GM12892 (cell line): ENCODE measurements around the gene HOXB9.
A peak's percentile ranks its signal among the peaks of the same experiment; 100 is the strongest.

ENCODE experiments used
- DNase-seq: peaks from one replicate; pipeline ENCODE4 v3.0.0; 2011; ENCODE audit not compliant: insufficient read length
- FAIRE-seq: peaks from 2 replicates; lab custom pipeline; 2011; peaks lifted over from hg19 to GRCh38; lab: Jason Lieb, UNC
- POLR2A ChIP-seq: IDR thresholded peaks from 2 replicates; pipeline ENCODE4 v1.6.1; 2011; ENCODE audit warnings: low read depth, low read length, control low read depth
- POLR2AphosphoS5 ChIP-seq: IDR thresholded peaks from 2 replicates; pipeline ENCODE4 v1.6.1; 2011; ENCODE audit warnings: low read depth, low read length, control low read depth
- TAF1 ChIP-seq: IDR thresholded peaks from 2 replicates; pipeline ENCODE4 v1.6.1; 2011; ENCODE audit warnings: low read depth, mild to moderate bottlenecking, control low read depth, low read length, borderline replicate concordance

The HOXB9 gene

DNA sequence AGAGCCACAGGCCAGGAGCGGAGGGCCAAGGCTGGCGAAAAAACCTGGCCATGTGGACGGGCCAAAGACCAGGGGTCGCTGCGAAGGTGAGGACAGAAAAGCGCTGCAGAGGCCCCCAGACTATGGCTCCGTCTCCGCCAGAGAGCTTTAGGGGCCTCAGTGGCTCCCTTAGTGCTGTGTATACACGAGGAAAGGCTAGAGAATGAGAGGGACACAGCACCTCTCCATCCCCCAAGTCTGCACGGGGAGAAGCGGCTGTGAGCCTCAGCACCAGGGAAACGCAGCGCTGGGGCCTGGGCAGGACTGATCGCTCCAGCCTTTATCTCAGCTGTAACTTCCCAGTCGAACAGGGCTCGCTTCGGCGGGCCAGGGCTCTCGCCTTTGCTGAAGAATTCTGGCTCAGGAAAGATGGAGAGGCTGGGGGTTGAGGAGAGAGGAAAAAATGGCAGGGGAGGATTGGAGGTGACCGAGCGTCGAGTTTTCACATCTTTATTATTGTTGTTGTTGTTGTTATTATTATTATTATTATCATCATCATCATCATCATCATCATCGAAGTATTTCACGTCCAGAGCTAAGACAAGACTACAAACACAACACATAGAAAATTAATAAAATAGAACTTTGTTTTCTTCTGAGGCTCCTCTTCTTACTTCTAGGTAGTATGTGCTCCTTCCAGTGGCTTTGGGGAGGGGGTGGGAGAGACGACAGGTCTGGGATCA lies 30.7 kb downstream of the HOXB9 start:
- TF ChIP-seq TAF1 (no peak), POLR2AphosphoS5 (no peak), POLR2A (no peak)
- no peak for DNase-seq
- FAIRE-seq, result no peak

DNA sequence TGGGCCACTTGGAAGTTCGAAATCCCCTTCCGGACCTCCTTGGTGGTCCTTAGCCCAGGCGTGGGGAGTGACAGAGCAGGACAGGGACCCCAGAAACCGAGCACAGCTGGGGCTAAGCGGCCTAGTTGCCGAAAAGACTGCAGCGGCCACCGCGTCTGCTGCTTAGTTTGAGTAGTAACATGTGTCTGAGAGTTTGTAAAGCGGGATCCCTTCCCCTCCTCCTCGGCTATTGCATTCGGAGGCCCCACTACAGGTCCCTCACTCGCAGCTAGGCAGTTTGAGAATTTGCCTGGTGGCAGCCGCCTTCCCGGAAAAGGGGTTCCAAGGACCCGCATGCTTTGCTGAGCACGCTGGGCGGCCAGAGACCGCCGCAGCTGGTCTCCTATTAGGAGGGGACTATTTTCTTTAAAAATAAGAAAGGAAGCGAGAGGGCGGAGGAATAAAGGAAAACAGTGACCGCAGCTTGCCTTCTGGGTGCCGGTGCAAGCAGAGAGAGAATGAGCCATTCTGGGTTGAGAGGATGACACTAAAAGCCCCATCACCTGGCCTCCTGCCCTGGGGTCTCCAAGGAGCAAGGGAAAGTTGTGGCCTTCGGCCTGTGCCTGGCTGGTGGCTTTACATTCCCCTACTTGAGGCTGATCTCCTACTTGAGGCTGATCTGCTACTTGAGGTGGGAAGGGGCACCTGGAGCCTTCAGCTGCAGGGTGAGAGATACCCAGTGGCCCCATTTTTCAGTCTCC lies 31.4 kb downstream of the HOXB9 start:
- no peak for TF ChIP-seq TAF1
- no peak for TF ChIP-seq POLR2AphosphoS5
- TF ChIP-seq POLR2A, result no peak
- DNase-seq, result no peak
- no peak for FAIRE-seq

DNA sequence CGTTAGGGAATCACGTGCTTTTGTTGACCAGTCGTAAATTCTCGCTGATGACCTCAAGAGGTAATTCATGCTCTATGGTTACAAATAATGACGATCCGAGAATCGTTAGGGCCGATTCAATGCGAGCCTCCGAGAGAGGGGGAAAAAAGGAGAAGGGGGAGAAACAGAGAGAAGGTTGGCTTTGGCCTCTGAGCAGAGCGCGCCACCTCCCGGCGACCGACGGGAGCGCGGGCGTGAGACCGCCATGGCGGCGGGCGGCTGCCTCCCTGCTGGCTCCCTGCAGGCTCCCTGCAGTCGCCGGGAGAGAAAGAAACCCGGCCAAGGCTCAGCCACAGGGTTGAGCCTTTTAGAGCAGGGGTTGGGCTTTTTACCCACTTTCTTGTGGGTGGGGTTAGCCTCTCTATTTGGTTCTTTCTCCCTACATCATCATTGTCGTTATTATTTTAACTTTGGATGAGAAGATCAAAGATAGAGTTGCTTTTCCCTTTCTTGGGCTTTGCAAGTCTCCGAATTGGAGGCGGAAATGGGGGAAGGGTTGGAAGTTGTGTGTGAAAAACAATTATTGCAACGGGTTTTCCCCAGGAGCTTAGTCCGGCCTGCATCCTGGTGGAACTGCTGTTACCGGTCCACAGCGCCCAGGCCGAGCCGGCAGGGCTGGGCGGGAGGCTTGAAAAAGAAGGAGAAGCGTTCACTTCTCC lies 32.2 kb downstream of the HOXB9 start:
- DNase-seq (peak; percentile 91), FAIRE-seq (peak; percentile 88)
- TF ChIP-seq POLR2A (no peak), TAF1 (no peak), POLR2AphosphoS5 (no peak)

DNA sequence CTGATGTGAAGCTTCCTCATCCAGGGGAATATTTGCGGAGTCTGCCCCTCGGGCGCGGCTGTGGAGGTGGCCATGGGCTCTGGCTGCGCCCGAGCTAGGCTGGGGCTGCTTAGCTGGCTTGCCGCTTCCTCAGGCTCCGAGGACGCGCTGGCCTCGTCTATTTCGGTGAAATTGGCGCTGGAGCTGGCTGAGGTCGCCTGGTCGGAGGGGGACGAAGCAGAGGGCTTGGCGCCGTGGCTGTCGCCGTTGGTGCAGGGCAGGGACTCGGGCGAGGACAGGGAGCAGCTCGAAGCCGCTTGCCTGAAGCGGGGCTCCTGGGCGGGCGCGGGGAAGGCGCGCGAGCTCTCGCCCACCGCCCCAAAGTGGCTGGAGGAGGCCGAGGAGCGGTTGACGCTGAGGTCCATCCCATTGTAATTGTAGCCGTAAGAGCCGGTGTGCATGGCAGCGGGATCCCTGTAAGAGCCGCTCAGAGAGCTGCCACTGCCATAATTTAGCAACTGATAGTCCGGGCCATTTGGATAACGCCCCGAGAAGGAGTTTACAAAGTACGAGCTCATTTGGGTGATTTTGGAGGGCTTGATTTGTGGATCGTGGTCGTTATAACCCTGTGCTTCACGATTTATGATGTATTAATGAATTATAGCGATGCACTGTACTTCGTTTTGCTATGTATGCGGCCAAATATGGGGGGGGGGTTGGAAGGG lies 32.9 kb downstream of the HOXB9 start, which contains the start of gene HOXB5:
Gene HOXB5 (minus strand): TSS at position 654 of the 704 bp plus-strand sequence. CDS start 97 bp downstream, at position 557.
- no peak for DNase-seq
- peak; percentile 89 for FAIRE-seq
- TF ChIP-seq TAF1, result no peak
- no peak for TF ChIP-seq POLR2A

DNA sequence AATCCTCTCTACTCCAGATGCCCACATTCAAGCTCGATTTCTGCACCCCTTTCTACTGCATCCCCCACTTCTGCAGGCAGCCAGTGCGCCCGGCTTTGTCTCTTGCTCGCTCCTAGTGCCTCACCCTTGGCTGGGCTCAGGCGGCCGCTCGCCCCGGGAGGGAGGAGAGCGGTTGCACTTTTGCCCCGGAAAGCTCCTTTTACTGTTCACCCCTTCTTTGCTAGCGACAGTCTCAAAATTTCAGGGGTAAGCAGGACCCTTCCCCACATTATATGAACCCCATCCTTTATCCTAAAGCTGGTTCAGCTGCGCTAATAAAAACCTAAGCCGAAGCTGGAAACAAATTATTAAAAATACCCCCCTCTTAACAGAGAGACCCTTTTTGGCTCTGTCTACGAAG lies 33.6 kb downstream of the HOXB9 start:
- DNase-seq (no peak), FAIRE-seq (peak; percentile 38)
- no peak for TF ChIP-seq POLR2AphosphoS5
- TF ChIP-seq TAF1, result no peak
- TF ChIP-seq POLR2A, result no peak

DNA sequence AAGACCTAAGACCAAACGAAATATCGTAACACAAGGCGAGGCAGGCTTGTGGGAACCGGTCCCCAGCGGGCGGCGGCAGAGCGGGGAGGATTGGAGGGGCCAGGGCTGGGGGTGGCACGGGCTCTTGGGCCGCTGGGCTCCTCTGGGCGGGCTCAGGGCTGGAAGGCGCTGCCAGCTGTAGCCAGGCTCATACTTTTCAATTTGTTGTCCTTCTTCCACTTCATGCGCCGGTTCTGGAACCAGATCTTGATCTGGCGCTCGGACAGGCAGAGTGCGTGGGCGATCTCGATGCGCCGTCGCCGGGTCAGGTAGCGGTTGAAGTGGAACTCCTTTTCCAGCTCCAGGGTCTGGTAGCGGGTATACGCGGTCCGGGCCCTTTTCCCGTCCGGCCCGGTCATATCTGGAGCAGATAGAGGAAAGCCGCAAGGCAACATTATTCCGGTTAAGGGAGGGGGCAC lies 34.1 kb downstream of the HOXB9 start:
- no peak for DNase-seq
- TF ChIP-seq TAF1, result no peak
- TF ChIP-seq POLR2AphosphoS5, result no peak
- TF ChIP-seq POLR2A, result no peak
- FAIRE-seq, result no peak

DNA sequence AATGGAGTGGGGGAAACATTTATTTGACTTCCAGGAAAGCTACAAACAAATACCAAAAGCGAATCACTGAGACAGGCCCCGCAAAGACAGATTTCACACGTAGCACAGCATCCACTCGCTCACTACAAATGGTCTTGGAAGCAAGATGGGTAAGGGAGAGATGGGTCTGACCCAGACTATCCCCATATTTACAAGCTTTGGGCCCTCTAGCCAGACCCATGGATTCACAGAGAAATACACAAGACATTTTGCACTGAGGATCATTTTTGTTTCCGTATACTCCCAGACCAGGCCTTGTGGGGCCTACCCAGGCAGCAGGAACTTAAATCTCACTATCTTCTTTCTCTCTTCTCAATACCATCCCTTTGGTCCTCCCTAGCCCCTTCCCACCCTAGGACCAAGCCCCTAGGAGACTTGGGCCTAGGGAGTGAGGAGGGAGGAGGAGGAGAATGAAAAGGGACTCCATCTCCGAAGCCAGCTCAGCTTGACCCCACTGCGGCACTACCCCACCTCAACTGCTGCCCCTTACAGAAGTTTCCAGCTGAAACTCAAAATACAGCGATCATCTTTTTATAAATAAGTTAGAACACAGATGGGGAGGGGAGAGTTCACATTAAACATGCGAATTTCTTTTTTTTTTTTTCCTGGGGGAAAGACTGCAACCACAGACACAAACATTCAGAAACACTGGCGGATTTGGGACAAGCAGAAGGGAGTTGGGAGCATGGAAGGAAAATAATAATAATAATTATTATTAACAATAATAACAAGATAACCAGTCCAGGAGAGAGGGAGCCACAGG lies 34.7 kb downstream of the HOXB9 start:
- TF ChIP-seq POLR2AphosphoS5, result no peak
- TF ChIP-seq POLR2A, result no peak
- TF ChIP-seq TAF1, result no peak
- no peak for FAIRE-seq
- DNase-seq, result no peak

DNA sequence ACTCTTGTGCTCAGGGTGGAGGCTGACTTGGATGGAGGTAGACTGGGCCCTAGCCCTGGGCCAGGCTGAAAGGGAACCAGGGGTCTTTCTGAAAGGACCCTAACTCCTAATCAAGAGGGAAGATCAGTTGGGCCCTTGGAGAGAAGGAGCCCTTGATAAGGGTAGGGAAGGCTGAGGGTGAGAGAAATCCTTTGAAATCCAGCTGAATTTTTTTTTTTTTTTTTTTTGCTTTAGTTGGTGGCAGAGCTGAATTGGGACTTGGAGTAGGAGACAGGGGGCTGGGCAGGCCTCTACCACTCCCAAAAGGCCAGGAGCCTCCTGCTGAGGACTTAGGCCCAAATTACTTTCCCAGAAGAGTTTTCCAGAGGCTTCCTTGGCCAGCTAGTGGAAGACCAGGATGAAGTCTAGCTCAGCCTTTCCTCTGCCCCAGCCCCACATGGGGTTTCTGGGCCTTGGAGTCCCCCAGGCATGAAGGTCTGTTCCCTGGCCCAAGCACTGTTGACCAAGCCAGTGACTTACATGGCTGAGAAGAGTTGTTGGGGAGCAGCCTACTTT lies 35.5 kb downstream of the HOXB9 start:
- no peak for DNase-seq
- no peak for TF ChIP-seq POLR2A
- no peak for TF ChIP-seq TAF1
- TF ChIP-seq POLR2AphosphoS5, result no peak
- FAIRE-seq, result no peak

DNA sequence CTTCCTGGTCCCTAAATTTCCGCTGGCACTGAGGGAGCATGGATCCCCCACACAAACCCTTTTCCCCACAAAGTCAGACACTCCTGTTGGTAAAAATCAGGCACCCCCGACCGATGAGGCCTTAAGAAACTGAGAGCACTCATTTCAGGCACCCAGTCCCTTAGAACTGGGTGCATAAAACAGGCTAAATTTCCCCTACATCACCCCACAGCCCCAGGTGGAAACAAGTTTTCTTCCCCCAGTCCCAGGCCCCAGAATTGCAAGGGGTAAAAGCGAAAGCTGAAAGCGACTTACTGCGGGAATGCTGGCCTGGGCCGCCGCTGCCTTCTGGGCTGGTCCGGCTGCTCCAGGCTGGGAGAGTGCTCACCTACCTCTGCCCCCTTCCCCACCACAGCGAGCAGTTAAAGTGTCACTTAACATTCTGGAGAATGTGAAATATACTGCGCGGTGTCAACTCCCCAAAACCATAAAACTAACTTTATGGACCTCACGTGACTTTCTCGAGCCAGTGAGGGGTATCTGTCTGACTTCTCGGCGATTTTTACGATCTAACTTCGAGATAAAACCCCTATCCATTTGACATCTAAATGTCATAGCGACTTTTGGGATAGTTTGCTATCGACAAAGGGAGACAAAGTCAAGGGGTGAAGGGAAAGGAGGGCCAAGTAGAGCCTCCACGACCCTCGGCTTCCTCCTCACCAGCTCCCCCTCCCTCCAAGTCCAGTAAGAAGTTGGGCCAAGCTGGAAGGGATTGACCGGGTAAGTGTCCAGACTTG lies 36.1 kb downstream of the HOXB9 start, which contains the start of gene HOXB3:
Gene HOXB3 (minus strand): TSS at position 411 of the 776 bp plus-strand sequence. CDS start 37,767 bp downstream, outside the sequence.
- no peak for TF ChIP-seq POLR2AphosphoS5
- no peak for TF ChIP-seq POLR2A
- no peak for TF ChIP-seq TAF1
- no peak for DNase-seq
- FAIRE-seq, result peak; percentile 30
